H1 (cell line): ENCODE results near the gene MGST3. TPM values are rescaled to one million over a fixed set of nuclear protein-coding genes. Genes with fewer than 3 reads are reported as not detected.

Experiments used
- BRCA1 ChIP-seq: IDR thresholded peaks from 2 replicates; pipeline ENCODE4 v1.6.1; 2012; ENCODE audit warnings: low read depth, low read length, improper control_type of control experiment
- CHD2 ChIP-seq: IDR thresholded peaks from 2 replicates; pipeline ENCODE4 v1.6.1; 2012; ENCODE audit warnings: low read length, improper control_type of control experiment
- CREB1 ChIP-seq: IDR thresholded peaks from 2 replicates; pipeline ENCODE4 v1.6.1; 2012; ENCODE audit warnings: inconsistent platforms
- KDM5A ChIP-seq: fragments of 200-600 bp; IDR thresholded peaks from 2 replicates; pipeline ENCODE4 v1.7.1; 2012; ENCODE audit warnings: mild to moderate bottlenecking, low read length, inconsistent platforms, mixed read lengths
- RAD21 ChIP-seq, 2 experiments: IDR thresholded peaks in 1 of 2; conservative IDR thresholded peaks in 1 of 2; 2 replicates each; pipeline ENCODE4 v1.6.1; 2011; ENCODE audit warnings: low read depth in 2 of 2, low read length in 2 of 2, improper control_type of control experiment in 1 of 2, inconsistent platforms in 1 of 2, mild to moderate bottlenecking in 1 of 2, moderate library complexity in 1 of 2
- SIX5 ChIP-seq: IDR thresholded peaks from 2 replicates; pipeline ENCODE4 v1.6.1; 2011; ENCODE audit warnings: mild to moderate bottlenecking, low read depth, low read length
- SUZ12 ChIP-seq: fragments of 200-600 bp; sonication (generic); IDR thresholded peaks from 2 replicates; pipeline ENCODE4 v1.6.1; 2012; ENCODE audit warnings: mild to moderate bottlenecking, inconsistent platforms, low read length, moderate library complexity, mixed read lengths
- TBP ChIP-seq: IDR thresholded peaks from 2 replicates; pipeline ENCODE4 v1.6.1; 2011; ENCODE audit warnings: low read depth, low read length, improper control_type of control experiment
- TCF12 ChIP-seq: IDR thresholded peaks from 2 replicates; pipeline ENCODE4 v1.6.1; 2011; ENCODE audit warnings: low read depth, mild to moderate bottlenecking, low read length
- polyA plus RNA-seq, 7 experiments: library from polyadenylated mRNA; depleted of rRNA in 3 of 7; stranded (reverse) in 5 of 7; unstranded in 2 of 7; fragments of >200 nt in 5 of 7; fragments of 200-250 nt in 2 of 7; gene quantifications; 1 replicate in 5 of 7; 2 replicates in 1 of 7; 4 replicates in 1 of 7; pipeline versions ENCODE4 v1.2.1 to v1.2.3, GENCODE V29; 2011 to 2013; ENCODE audit warnings: missing spikeins in 2 of 7, mixed read lengths in 2 of 7
- total RNA-seq: library from RNA; stranded (reverse); fragmentation: NEBNext Ultra II Directional; extraction: Animal tissue kit (Norgen Biotek cat#: 25700); gene quantifications from 2 replicates; pipeline ENCODE4 v1.2.1, GENCODE V29; 2021

Gene MGST3
- total and polyA plus RNA-seq, 2 of the 8 experiments (the other 6 are each of a cell fraction or from before 2014, with no cell fraction given), result 124 to 257 TPM

- TF ChIP-seq RAD21 (IDR thresholded peaks at IDR 0.05 in 1 of 2, conservative IDR thresholded peaks at IDR 0.05 in 1 of 2; ENCODE audit: low read depth in 2 of 2, low read length in 2 of 2) (no peak), CHD2 (no peak), TCF12 (no peak), TBP (no peak), SUZ12 (no peak), KDM5A (no peak), BRCA1 (no peak), CREB1 (no peak), SIX5 (no peak)
Measured at GRCh38 chr1:165647970-165648369, 16.9 kb downstream of the MGST3 start (continued).
